ENCODE measurements around the gene PHGDH. TPM values are rescaled to one million over a fixed set of nuclear protein-coding genes. Genes with fewer than 3 reads are reported as not detected.
"Not testable (repeated sequence)": the region's sequence is repeated elsewhere in the genome, so short reads cannot be mapped to it uniquely, and the experiment has no call there.

Gene PHGDH
- total and polyA plus RNA-seq, 5 donors from 2014 or later = 1.5 to 6.6 (median 4.4) TPM

GRCh38 chr1:119778886-119779560 is 67.3 kb downstream of the PHGDH start:
- Mint-ChIP-seq H3K27ac (no peak overlapping the region), H3K27me3 (peaks cover 13% of the 10 kb centered on the region), H3K4me1 (no peaks in the 10 kb centered on the region), H3K4me3 (no peak overlapping the region), H3K36me3 (no peaks in the 10 kb centered on the region), H3K9me3 (peaks cover 0 to 4% (median 0%) of the 10 kb centered on the region in 7 donors)
- H3K27me3 ChIP-seq (ENCODE audit: control insufficient read depth, insufficient read depth, low read length) = peaks cover 4% of the 10 kb centered on the region
- DNase-seq = no peak
- no peaks in the 10 kb centered on the region for H3K9me3 ChIP-seq (ENCODE audit: control insufficient read depth in 2 of 2, low read length in 2 of 2)
- H3K4me1 ChIP-seq (ENCODE audit: control insufficient read depth, insufficient read depth, low read length, poor library complexity, severe bottlenecking) = no peaks in the 10 kb centered on the region
- no peak overlapping the region for H3K27ac ChIP-seq (ENCODE audit: insufficient read depth, low read length, poor library complexity, severe bottlenecking)
- ATAC-seq (ENCODE audit: low read depth in 2 of 2) = no peak
- H3K4me3 ChIP-seq (ENCODE audit: low read depth, low read length) = no peak overlapping the region
- no peaks in the 10 kb centered on the region for H3K36me3 ChIP-seq (ENCODE audit: control insufficient read depth, insufficient read depth, low read length)

- H3K36me3 ChIP-seq (ENCODE audit: control insufficient read depth, insufficient read depth, low read length) = no peaks in the 10 kb centered on the region
- Mint-ChIP-seq H3K27me3 (peaks cover 13% of the 10 kb centered on the region), H3K27ac (no peak overlapping the region), H3K36me3 (no peaks in the 10 kb centered on the region), H3K4me3 (no peak overlapping the region), H3K4me1 (no peaks in the 10 kb centered on the region), H3K9me3 (peaks cover 0 to 4% (median 0%) of the 10 kb centered on the region in 7 donors)
- no peak for ATAC-seq (ENCODE audit: low read depth in 2 of 2)
- H3K9me3 ChIP-seq (ENCODE audit: control insufficient read depth in 2 of 2, low read length in 2 of 2) = no peaks in the 10 kb centered on the region
- no peak overlapping the region for H3K4me3 ChIP-seq (ENCODE audit: low read depth, low read length)
- peaks cover 4% of the 10 kb centered on the region for H3K27me3 ChIP-seq (ENCODE audit: control insufficient read depth, insufficient read depth, low read length)
- H3K27ac ChIP-seq (ENCODE audit: insufficient read depth, low read length, poor library complexity, severe bottlenecking) = no peak overlapping the region
- H3K4me1 ChIP-seq (ENCODE audit: control insufficient read depth, insufficient read depth, low read length, poor library complexity, severe bottlenecking) = no peaks in the 10 kb centered on the region
- DNase-seq = no peak
Measured at GRCh38 chr1:119779869-119780356, 68.2 kb downstream of the PHGDH start.

- no peak overlapping the region for H3K4me3 ChIP-seq (ENCODE audit: low read depth, low read length)
- H3K27me3 Mint-ChIP-seq = peaks cover 14% of the 10 kb centered on the region
Measured at GRCh38 chr1:119781434-119782210, 69.9 kb downstream of the PHGDH start.

GRCh38 chr1:119782631-119783325 is 71.0 kb downstream of the PHGDH start:
- no peaks in the 10 kb centered on the region for H3K36me3 ChIP-seq (ENCODE audit: control insufficient read depth, insufficient read depth, low read length)
- H3K27ac Mint-ChIP-seq = no peak overlapping the region
- H3K9me3 ChIP-seq (ENCODE audit: control insufficient read depth in 2 of 2, low read length in 2 of 2) = no peaks in the 10 kb centered on the region
- no peaks in the 10 kb centered on the region for H3K36me3 Mint-ChIP-seq
- H3K27me3 Mint-ChIP-seq = peaks cover 14% of the 10 kb centered on the region
- DNase-seq (no peak), ATAC-seq (ENCODE audit: low read depth in 2 of 2) (no peak)
- no peaks in the 10 kb centered on the region for H3K4me1 ChIP-seq (ENCODE audit: control insufficient read depth, insufficient read depth, low read length, poor library complexity, severe bottlenecking)
- no peaks in the 10 kb centered on the region for H3K27me3 ChIP-seq (ENCODE audit: control insufficient read depth, insufficient read depth, low read length)
- H3K4me3 Mint-ChIP-seq = no peak overlapping the region
- H3K4me1 Mint-ChIP-seq = no peaks in the 10 kb centered on the region
- H3K27ac ChIP-seq (ENCODE audit: insufficient read depth, low read length, poor library complexity, severe bottlenecking) = no peak overlapping the region
- peaks cover 0 to 4% (median 0%) of the 10 kb centered on the region in 7 donors for H3K9me3 Mint-ChIP-seq
- H3K4me3 ChIP-seq (ENCODE audit: low read depth, low read length) = no peak overlapping the region

More at GRCh38 chr1:119781434-119782210, 69.9 kb downstream of the PHGDH start:
- Mint-ChIP-seq H3K27ac (no peak overlapping the region), H3K36me3 (no peaks in the 10 kb centered on the region), H3K9me3 (peaks cover 0 to 4% (median 0%) of the 10 kb centered on the region in 7 donors), H3K4me1 (no peaks in the 10 kb centered on the region), H3K4me3 (no peak overlapping the region)
- H3K9me3 ChIP-seq (ENCODE audit: control insufficient read depth in 2 of 2, low read length in 2 of 2) = no peaks in the 10 kb centered on the region
- H3K36me3 ChIP-seq (ENCODE audit: control insufficient read depth, insufficient read depth, low read length) = no peaks in the 10 kb centered on the region
- ATAC-seq (ENCODE audit: low read depth in 2 of 2) (no peak), DNase-seq (no peak)
- H3K27ac ChIP-seq (ENCODE audit: insufficient read depth, low read length, poor library complexity, severe bottlenecking) = no peak overlapping the region
- no peaks in the 10 kb centered on the region for H3K4me1 ChIP-seq (ENCODE audit: control insufficient read depth, insufficient read depth, low read length, poor library complexity, severe bottlenecking)
- H3K27me3 ChIP-seq (ENCODE audit: control insufficient read depth, insufficient read depth, low read length) = no peaks in the 10 kb centered on the region

- Mint-ChIP-seq H3K4me3 (no peak overlapping the region), H3K27ac (no peak overlapping the region), H3K36me3 (no peaks in the 10 kb centered on the region), H3K27me3 (peaks cover 14% of the 10 kb centered on the region), H3K9me3 (peaks cover 0 to 4% (median 0%) of the 10 kb centered on the region in 7 donors), H3K4me1 (no peaks in the 10 kb centered on the region)
- no peaks in the 10 kb centered on the region for H3K36me3 ChIP-seq (ENCODE audit: control insufficient read depth, insufficient read depth, low read length)
- no peaks in the 10 kb centered on the region for H3K9me3 ChIP-seq (ENCODE audit: control insufficient read depth in 2 of 2, low read length in 2 of 2)
- H3K4me1 ChIP-seq (ENCODE audit: control insufficient read depth, insufficient read depth, low read length, poor library complexity, severe bottlenecking) = no peaks in the 10 kb centered on the region
- no peak for DNase-seq
- no peaks in the 10 kb centered on the region for H3K27me3 ChIP-seq (ENCODE audit: control insufficient read depth, insufficient read depth, low read length)
- no peak overlapping the region for H3K4me3 ChIP-seq (ENCODE audit: low read depth, low read length)
- no peak for ATAC-seq (ENCODE audit: low read depth in 2 of 2)
- no peak overlapping the region for H3K27ac ChIP-seq (ENCODE audit: insufficient read depth, low read length, poor library complexity, severe bottlenecking)
Measured at GRCh38 chr1:119783354-119784185, 71.8 kb downstream of the PHGDH start.

- H3K4me1 Mint-ChIP-seq = no peaks in the 10 kb centered on the region
- H3K27me3 Mint-ChIP-seq = peaks cover 16% of the 10 kb centered on the region
- ATAC-seq (ENCODE audit: low read depth in 2 of 2) = no peak
- H3K36me3 Mint-ChIP-seq = no peaks in the 10 kb centered on the region
- H3K4me3 ChIP-seq (ENCODE audit: low read depth, low read length) = no peak overlapping the region
- no peak overlapping the region for H3K4me3 Mint-ChIP-seq
- peaks cover 0 to 4% (median 0%) of the 10 kb centered on the region in 7 donors for H3K9me3 Mint-ChIP-seq
- no peak for DNase-seq
- H3K27ac Mint-ChIP-seq = no peak overlapping the region
- H3K27ac ChIP-seq (ENCODE audit: insufficient read depth, low read length, poor library complexity, severe bottlenecking) = no peak overlapping the region
- no peaks in the 10 kb centered on the region for H3K4me1 ChIP-seq (ENCODE audit: control insufficient read depth, insufficient read depth, low read length, poor library complexity, severe bottlenecking)
- no peaks in the 10 kb centered on the region for H3K36me3 ChIP-seq (ENCODE audit: control insufficient read depth, insufficient read depth, low read length)
- H3K9me3 ChIP-seq (ENCODE audit: control insufficient read depth in 2 of 2, low read length in 2 of 2) = no peaks in the 10 kb centered on the region
- no peaks in the 10 kb centered on the region for H3K27me3 ChIP-seq (ENCODE audit: control insufficient read depth, insufficient read depth, low read length)
Measured at GRCh38 chr1:119784191-119784781, 72.6 kb downstream of the PHGDH start.

- not testable (repeated sequence) for DNase-seq; H3K4me1 Mint-ChIP-seq; H3K4me3 ChIP-seq (ENCODE audit: low read depth, low read length); H3K4me1 ChIP-seq (ENCODE audit: control insufficient read depth, insufficient read depth, low read length, poor library complexity, severe bottlenecking); H3K36me3 Mint-ChIP-seq; H3K9me3 ChIP-seq (ENCODE audit: control insufficient read depth in 2 of 2, low read length in 2 of 2); ATAC-seq (ENCODE audit: low read depth in 2 of 2); H3K36me3 ChIP-seq (ENCODE audit: control insufficient read depth, insufficient read depth, low read length); H3K4me3 Mint-ChIP-seq; H3K9me3 Mint-ChIP-seq; H3K27ac ChIP-seq (ENCODE audit: insufficient read depth, low read length, poor library complexity, severe bottlenecking); H3K27me3 ChIP-seq (ENCODE audit: control insufficient read depth, insufficient read depth, low read length)
- H3K27me3 Mint-ChIP-seq = peaks cover 23% of the 10 kb centered on the region
- H3K27ac Mint-ChIP-seq = peak overlapping the region in 1 of 3 donors; percentile 50
Measured at GRCh38 chr1:119786046-119786445, 74.3 kb downstream of the PHGDH start.

Data from CD4-positive, CD25-positive, alpha-beta regulatory T cell (primary cell).